Activated T-cell treated with anti-CD3 and anti-CD28 coated beads, Interleukin-2, amount 50 U/mL, for 72 hours (primary cell): ENCODE measurements around the gene RGCC. TPM values are rescaled to one million over a fixed set of nuclear protein-coding genes. Genes with fewer than 3 reads are reported as not detected.
"Not testable (repeated sequence)": the region's sequence is repeated elsewhere in the genome, so short reads cannot be mapped to it uniquely, and the experiment has no call there.

ENCODE experiments used
- ATAC-seq, 2 donors: fragments of 150-1000 bp; cut with Tn5 transposase; replicated peaks in 1 of 2; 2 replicates each; pipeline ENCODE4 v1.10.0; 2021; ENCODE audit warnings: moderate library complexity in 2 of 2, mild to moderate bottlenecking in 1 of 2
- DNase-seq, 2 donors: peaks; one replicate each; pipeline ENCODE4 v3.0.0; 2021 to 2022; ENCODE audit warnings: mixed read lengths in 1 of 2
- H3K27ac Mint-ChIP-seq: one replicate; pipeline ENCODE4 v1.8.0; 2022; ENCODE audit warnings: mild to moderate bottlenecking, moderate library complexity, mixed read lengths
- H3K27me3 Mint-ChIP-seq: one replicate; pipeline ENCODE4 v1.8.0; 2022; ENCODE audit warnings: low read depth, mixed read lengths
- H3K36me3 Mint-ChIP-seq, 2 donors: one replicate each; pipeline ENCODE4 v1.8.0; 2022; ENCODE audit warnings: mixed read lengths in 2 of 2, mild to moderate bottlenecking in 1 of 2; ENCODE audit not compliant: insufficient read depth in 2 of 2
- H3K4me1 Mint-ChIP-seq: one replicate; pipeline ENCODE4 v1.8.0; 2022; ENCODE audit warnings: low read depth, mixed read lengths
- H3K4me3 Mint-ChIP-seq, 2 donors: one replicate each; pipeline ENCODE4 v1.8.0; 2022; ENCODE audit warnings: mild to moderate bottlenecking in 2 of 2, mixed read lengths in 2 of 2, moderate library complexity in 2 of 2
- H3K9me3 Mint-ChIP-seq, 2 donors: one replicate each; pipeline ENCODE4 v1.8.0; 2022; ENCODE audit warnings: mixed read lengths in 2 of 2
- total RNA-seq, 2 donors: library from RNA; stranded (reverse); gene quantifications; one replicate each; pipeline ENCODE4 v1.2.3, GENCODE V29; 2022

The RGCC gene
- total RNA-seq, 2 donors from 2014 or later = 85.1 to 111 TPM

GRCh38 chr13:41500511-41500910, 43.2 kb downstream of the RGCC start:
- peak; percentile 35 to 43 for DNase-seq

GRCh38 chr13:41501281-41501680, 43.9 kb downstream of the RGCC start:
- Mint-ChIP-seq H3K9me3 (peaks cover 2 to 7% of the 10 kb centered on the region in 2 donors), H3K27me3 (no peaks in the 10 kb centered on the region), H3K27ac (no peak overlapping the region), H3K4me1 (peaks cover 83% of the 10 kb centered on the region), H3K4me3 (no peak overlapping the region), H3K36me3 (peaks cover 8 to 13% of the 10 kb centered on the region in 2 donors)
- no peak for DNase-seq
- ATAC-seq = no peak

More at GRCh38 chr13:41500511-41500910, 43.2 kb downstream of the RGCC start:
- H3K4me1 Mint-ChIP-seq = peaks cover 86% of the 10 kb centered on the region
- peaks cover 8 to 13% of the 10 kb centered on the region in 2 donors for H3K36me3 Mint-ChIP-seq
- H3K27me3 Mint-ChIP-seq = no peaks in the 10 kb centered on the region
- peaks cover 2 to 7% of the 10 kb centered on the region in 2 donors for H3K9me3 Mint-ChIP-seq
- H3K27ac Mint-ChIP-seq = peak overlapping the region; percentile 39
- peak; percentile 53 to 68 for ATAC-seq
- H3K4me3 Mint-ChIP-seq = peak overlapping the region in 1 of 2 donors; percentile 42

GRCh38 chr13:41502031-41502430, 44.7 kb downstream of the RGCC start:
- ATAC-seq (no peak), DNase-seq (no peak)
- Mint-ChIP-seq H3K27me3 (no peaks in the 10 kb centered on the region), H3K36me3 (peaks cover 8 to 13% of the 10 kb centered on the region in 2 donors), H3K27ac (peak overlapping the region; percentile 76), H3K4me3 (peak overlapping the region in 1 of 2 donors; percentile 51), H3K4me1 (peaks cover 76% of the 10 kb centered on the region), H3K9me3 (peaks cover 2 to 7% of the 10 kb centered on the region in 2 donors)

GRCh38 chr13:41502673-41503072, 45.3 kb downstream of the RGCC start:
- H3K9me3 Mint-ChIP-seq = peaks cover 2 to 7% of the 10 kb centered on the region in 2 donors
- peak overlapping the region in 1 of 2 donors; percentile 51 for H3K4me3 Mint-ChIP-seq
- peaks cover 6 to 13% of the 10 kb centered on the region in 2 donors for H3K36me3 Mint-ChIP-seq
- H3K27me3 Mint-ChIP-seq = no peaks in the 10 kb centered on the region
- H3K27ac Mint-ChIP-seq = peak overlapping the region; percentile 76
- ATAC-seq = no peak
- H3K4me1 Mint-ChIP-seq = peaks cover 69% of the 10 kb centered on the region
- DNase-seq = no peak

GRCh38 chr13:41503356-41503755, 46.0 kb downstream of the RGCC start:
- no peak overlapping the region for H3K27ac Mint-ChIP-seq
- no peak for DNase-seq
- peaks cover 62% of the 10 kb centered on the region for H3K4me1 Mint-ChIP-seq
- H3K4me3 Mint-ChIP-seq = no peak overlapping the region
- H3K9me3 Mint-ChIP-seq = peaks cover 2 to 7% of the 10 kb centered on the region in 2 donors
- peaks cover 6 to 13% of the 10 kb centered on the region in 2 donors for H3K36me3 Mint-ChIP-seq
- no peak for ATAC-seq
- H3K27me3 Mint-ChIP-seq = no peaks in the 10 kb centered on the region

- H3K4me1 Mint-ChIP-seq = peaks cover 51% of the 10 kb centered on the region
- not testable (repeated sequence) for DNase-seq, H3K27ac Mint-ChIP-seq, ATAC-seq, H3K27me3 Mint-ChIP-seq, H3K9me3 Mint-ChIP-seq, H3K4me3 Mint-ChIP-seq
- peaks cover 6 to 13% of the 10 kb centered on the region in 2 donors for H3K36me3 Mint-ChIP-seq
These were observed 47.3 kb downstream of the RGCC start for GRCh38 chr13:41504657-41505056.

GRCh38 chr13:41505209-41505835, 48.0 kb downstream of the RGCC start:
- no peaks in the 10 kb centered on the region for H3K27me3 Mint-ChIP-seq
- peak overlapping the region; percentile 21 for H3K27ac Mint-ChIP-seq

GRCh38 chr13:41506312-41506711, 49.0 kb downstream of the RGCC start:
- peaks cover 35% of the 10 kb centered on the region for H3K4me1 Mint-ChIP-seq
- H3K4me3 Mint-ChIP-seq = no peak overlapping the region
- H3K27me3 Mint-ChIP-seq = no peaks in the 10 kb centered on the region
- peaks cover 6 to 13% of the 10 kb centered on the region in 2 donors for H3K36me3 Mint-ChIP-seq
- DNase-seq (no peak), ATAC-seq (no peak)
- H3K9me3 Mint-ChIP-seq = peaks cover 2 to 7% of the 10 kb centered on the region in 2 donors
- no peak overlapping the region for H3K27ac Mint-ChIP-seq

More at GRCh38 chr13:41505209-41505835, 48.0 kb downstream of the RGCC start:
- Mint-ChIP-seq H3K4me1 (peaks cover 44% of the 10 kb centered on the region), H3K9me3 (peaks cover 2 to 7% of the 10 kb centered on the region in 2 donors), H3K4me3 (no peak overlapping the region), H3K36me3 (peaks cover 6 to 13% of the 10 kb centered on the region in 2 donors)
- DNase-seq = no peak
- no peak for ATAC-seq

GRCh38 chr13:41509971-41510370, 52.6 kb downstream of the RGCC start:
- Mint-ChIP-seq H3K4me1 (peaks cover 9% of the 10 kb centered on the region), H3K9me3 (peaks cover 2 to 3% of the 10 kb centered on the region in 2 donors), H3K4me3 (no peak overlapping the region), H3K27me3 (no peaks in the 10 kb centered on the region), H3K27ac (no peak overlapping the region), H3K36me3 (peaks cover 0 to 2% of the 10 kb centered on the region in 2 donors)
- ATAC-seq (no peak), DNase-seq (no peak)

GRCh38 chr13:41511827-41512226, 54.5 kb downstream of the RGCC start:
- no peak for DNase-seq
- Mint-ChIP-seq H3K36me3 (no peaks in the 10 kb centered on the region), H3K9me3 (no peaks in the 10 kb centered on the region), H3K4me1 (no peaks in the 10 kb centered on the region), H3K27ac (no peak overlapping the region), H3K4me3 (no peak overlapping the region), H3K27me3 (no peaks in the 10 kb centered on the region)
- no peak for ATAC-seq

- H3K9me3 Mint-ChIP-seq = no peaks in the 10 kb centered on the region
- H3K4me3 Mint-ChIP-seq = no peak overlapping the region
- H3K36me3 Mint-ChIP-seq = no peaks in the 10 kb centered on the region
- no peaks in the 10 kb centered on the region for H3K4me1 Mint-ChIP-seq
- DNase-seq (no peak), ATAC-seq (no peak)
- no peak overlapping the region for H3K27ac Mint-ChIP-seq
- H3K27me3 Mint-ChIP-seq = no peaks in the 10 kb centered on the region
These were observed 55.1 kb downstream of the RGCC start for GRCh38 chr13:41512441-41512840.

GRCh38 chr13:41513600-41513999, 56.2 kb downstream of the RGCC start:
- no peak overlapping the region for H3K27ac Mint-ChIP-seq
- no peaks in the 10 kb centered on the region for H3K36me3 Mint-ChIP-seq
- H3K27me3 Mint-ChIP-seq = no peaks in the 10 kb centered on the region
- no peak for DNase-seq
- H3K9me3 Mint-ChIP-seq = no peaks in the 10 kb centered on the region
- H3K4me3 Mint-ChIP-seq = no peak overlapping the region
- no peaks in the 10 kb centered on the region for H3K4me1 Mint-ChIP-seq
- no peak for ATAC-seq

GRCh38 chr13:41514853-41515395, 57.6 kb downstream of the RGCC start:
- ATAC-seq = no peak
- Mint-ChIP-seq H3K36me3 (no peaks in the 10 kb centered on the region), H3K27ac (no peak overlapping the region), H3K9me3 (no peaks in the 10 kb centered on the region), H3K27me3 (no peaks in the 10 kb centered on the region), H3K4me3 (no peak overlapping the region), H3K4me1 (no peaks in the 10 kb centered on the region)
- no peak for DNase-seq
